IMR-90 (cell line): Measurements from ENCODE around the gene ZNF296.

Experiments used
- CHD1 ChIP-seq: IDR thresholded peaks from 2 replicates; pipeline ENCODE4 v1.6.1; 2012; ENCODE audit warnings: low read depth, low read length, improper control_type of control experiment
- MAFK ChIP-seq: IDR thresholded peaks from 2 replicates; pipeline ENCODE4 v1.6.1; 2012; ENCODE audit warnings: low read depth, low read length, improper control_type of control experiment
- POLR2A ChIP-seq: IDR thresholded peaks from 2 replicates; pipeline ENCODE4 v1.6.1; 2012; ENCODE audit warnings: mild to moderate bottlenecking, low read depth, low read length
- RCOR1 ChIP-seq: IDR thresholded peaks from 2 replicates; pipeline ENCODE4 v1.6.1; 2012; ENCODE audit warnings: mild to moderate bottlenecking, low read length, improper control_type of control experiment; ENCODE audit not compliant: insufficient replicate concordance
- SMC3 ChIP-seq: fragments of 150-350 bp; IDR thresholded peaks from 2 replicates; pipeline ENCODE4 v1.6.1; 2016; ENCODE audit warnings: low read depth, mild to moderate bottlenecking, antibody characterized with exemption, low read length, moderate library complexity
- TF ChIP-seq, protein P1 (sequence below): conservative IDR thresholded peaks from 2 replicates; pipeline ENCODE4 v1.5.1; 2012; ENCODE audit warnings: mild to moderate bottlenecking, low read depth, low read length, improper control_type of control experiment

DNA sequence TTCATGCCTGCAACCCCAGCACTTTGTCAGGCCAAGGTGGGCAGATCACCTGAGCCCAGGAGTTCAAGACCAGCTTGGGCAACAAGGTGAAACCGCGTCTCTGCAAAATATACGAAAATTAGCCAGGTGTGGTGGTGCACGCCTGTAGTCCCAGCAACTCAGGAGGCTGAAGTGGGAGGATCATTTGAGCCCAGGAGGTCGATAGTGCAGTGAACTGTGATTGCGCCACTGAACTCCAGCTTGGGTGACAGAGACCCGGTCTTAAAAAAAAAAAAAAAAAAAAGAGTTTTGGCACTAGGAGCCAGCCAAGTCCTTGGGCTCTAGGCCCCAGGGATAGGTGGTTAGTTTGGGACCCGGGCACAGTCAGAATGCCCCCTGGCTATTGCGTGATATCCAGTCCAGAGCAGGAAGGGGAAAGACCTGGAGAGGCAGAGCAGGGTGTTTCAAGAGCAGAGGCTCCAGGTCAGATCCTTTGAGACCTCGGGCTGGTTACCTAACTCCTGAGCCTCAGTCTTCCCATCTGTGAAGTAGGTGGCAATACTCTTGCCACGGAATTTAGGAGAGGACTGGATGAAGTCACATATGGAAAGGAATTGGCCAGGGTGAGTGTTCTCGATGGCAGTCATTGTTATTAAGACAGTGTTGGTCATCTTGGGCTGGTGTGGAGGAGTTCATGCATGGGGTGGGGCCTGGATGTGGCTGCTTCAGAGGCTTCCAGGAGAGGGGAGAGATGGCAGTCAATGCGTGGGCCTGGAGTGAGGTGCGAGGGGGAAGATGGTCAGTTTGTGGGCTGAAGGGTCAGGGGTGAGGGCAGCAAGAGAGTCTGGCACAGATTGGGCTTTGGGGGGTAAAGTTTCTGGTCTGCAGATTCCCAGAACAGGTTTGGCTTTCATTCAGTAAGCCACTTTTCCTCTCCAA is 19.5 kb upstream of the ZNF296 start:
- TF ChIP-seq CHD1 (no peak), SMC3 (no peak), POLR2A (no peak), RCOR1 (peak; percentile 34), MAFK (no peak)
- TF ChIP-seq, protein P1, sequence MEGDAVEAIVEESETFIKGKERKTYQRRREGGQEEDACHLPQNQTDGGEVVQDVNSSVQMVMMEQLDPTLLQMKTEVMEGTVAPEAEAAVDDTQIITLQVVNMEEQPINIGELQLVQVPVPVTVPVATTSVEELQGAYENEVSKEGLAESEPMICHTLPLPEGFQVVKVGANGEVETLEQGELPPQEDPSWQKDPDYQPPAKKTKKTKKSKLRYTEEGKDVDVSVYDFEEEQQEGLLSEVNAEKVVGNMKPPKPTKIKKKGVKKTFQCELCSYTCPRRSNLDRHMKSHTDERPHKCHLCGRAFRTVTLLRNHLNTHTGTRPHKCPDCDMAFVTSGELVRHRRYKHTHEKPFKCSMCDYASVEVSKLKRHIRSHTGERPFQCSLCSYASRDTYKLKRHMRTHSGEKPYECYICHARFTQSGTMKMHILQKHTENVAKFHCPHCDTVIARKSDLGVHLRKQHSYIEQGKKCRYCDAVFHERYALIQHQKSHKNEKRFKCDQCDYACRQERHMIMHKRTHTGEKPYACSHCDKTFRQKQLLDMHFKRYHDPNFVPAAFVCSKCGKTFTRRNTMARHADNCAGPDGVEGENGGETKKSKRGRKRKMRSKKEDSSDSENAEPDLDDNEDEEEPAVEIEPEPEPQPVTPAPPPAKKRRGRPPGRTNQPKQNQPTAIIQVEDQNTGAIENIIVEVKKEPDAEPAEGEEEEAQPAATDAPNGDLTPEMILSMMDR: no peak
